Right cardiac atrium (tissue), 5 donors: Measurements from ENCODE around the gene MZT1. TPM values are rescaled to one million over a fixed set of nuclear protein-coding genes. Genes with fewer than 3 reads are reported as not detected.
A peak's percentile ranks its signal among the peaks of the same experiment; 100 is the strongest.

Experiments used
- ATAC-seq, 2 donors: fragments of 200-7000 bp; cut with Tn5 transposase; one replicate each; pipeline versions ENCODE4 v1.8.0 to v1.9.1; 2020; ENCODE audit warnings: moderate library complexity in 2 of 2, mild to moderate bottlenecking in 1 of 2
- DNase-seq, 3 donors: peaks; one replicate each; pipeline ENCODE4 v3.0.0-alpha.2; 2020
- H3K27ac ChIP-seq: one replicate; pipeline ENCODE4 v1.5.1; 2013; ENCODE audit warnings: mild to moderate bottlenecking, low read length, control low read depth, moderate library complexity
- H3K27me3 ChIP-seq: one replicate; pipeline ENCODE4 v1.6.1; 2013; ENCODE audit not compliant: control insufficient read depth, insufficient read depth
- H3K4me1 ChIP-seq: one replicate; pipeline ENCODE4 v1.6.1; 2013; ENCODE audit warnings: low read length; ENCODE audit not compliant: control insufficient read depth, insufficient read depth
- H3K4me3 ChIP-seq: one replicate; pipeline ENCODE4 v1.5.1; 2013; ENCODE audit warnings: low read length, control low read depth
- H3K9me3 ChIP-seq: one replicate; pipeline ENCODE4 v1.6.1; 2013; ENCODE audit warnings: low read length; ENCODE audit not compliant: control insufficient read depth
- WGBS: extraction: QIAGEN DNeasy Blood & Tissue Kit; methylation state at CpG from one replicate; pipeline ENCODE4 v1.1.7; 2013; 5-methylcytosine and 5-hydroxymethylcytosine counted together
- intact Hi-C, 4 donors: fragments of 100-400 bp; cut with DNase I; formaldehyde crosslinking; loops; one replicate each; pipeline versions ENCODE4 v1.11.0 to v1.14.0; 2022 to 2023
- long read RNA-seq, 4 donors: library from polyadenylated mRNA; unstranded; transcript quantifications; one replicate each; pipeline ENCODE4 v2.0.0, GENCODE V29; 2020 to 2021
- polyA plus RNA-seq: library from polyadenylated mRNA; stranded (reverse); fragments of 200-250 nt; gene quantifications from one replicate; pipeline ENCODE4 v1.2.3, GENCODE V29; 2013
- total RNA-seq, 4 donors: library from RNA; stranded (reverse); fragmentation: NEBNext Ultra II Directional; extraction: Animal tissue kit (Norgen Biotek cat#: 25700); gene quantifications; one replicate each; pipeline ENCODE4 v1.2.1, GENCODE V29; 2021
- donor health status: healthy with polysubstance abuse.
- donor health status: DM: no; HTN: yes; CAD: no.
- donor health status: DM: no; HTN: no; CAD: no.
- donor health status: DM: no; HTN: yes; CAD: no; lungs with severe emphysema.
- donor health status: DM: yes; HTN: yes; CAD: no.

Gene MZT1, protein sequence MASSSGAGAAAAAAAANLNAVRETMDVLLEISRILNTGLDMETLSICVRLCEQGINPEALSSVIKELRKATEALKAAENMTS
- 1 to 10 TPM; 6.6 to 8.2 (median 7.4) TPM for total RNA-seq
- 7.5 TPM for polyA plus RNA-seq
- long read RNA-seq, donor 1, transcript MZT1-201 (3 exons, 2,299 nt): major isoform, 33 of 33 reads
- long read RNA-seq, donor 1, partial matches to known transcripts: 0 of 33 reads
- long read RNA-seq, donor 1, other reads (novel, unspliced or antisense): 0 of 33 reads
- long read RNA-seq, donor 2, transcript MZT1-201 (3 exons, 2,299 nt): major isoform, 13 of 14 reads
- long read RNA-seq, donor 2, partial matches to known transcripts: 1 of 14 reads
- long read RNA-seq, donor 2, other reads (novel, unspliced or antisense): 0 of 14 reads
- long read RNA-seq, donor 3, transcript MZT1-201 (3 exons, 2,299 nt): major isoform, 90 of 92 reads
- long read RNA-seq, donor 3, partial matches to known transcripts: 2 of 92 reads
- long read RNA-seq, donor 3, other reads (novel, unspliced or antisense): 0 of 92 reads
- long read RNA-seq, donor 4, transcript MZT1-201 (3 exons, 2,299 nt): major isoform, 15 of 15 reads
- long read RNA-seq, donor 4, partial matches to known transcripts: 0 of 15 reads
- long read RNA-seq, donor 4, other reads (novel, unspliced or antisense): 0 of 15 reads

GRCh38 chr13:72727417-72728289 lies at the start of gene MZT1, which contains the start of gene BORA:
Gene MZT1, minus strand, starts transcription at chr13:72727629. Its CDS starts 27 bp downstream, at chr13:72727602.
Gene BORA, plus strand, starts transcription at chr13:72727923. Its CDS starts 1,018 bp downstream, at chr13:72728941.
- under 1% methylated on average over 71 of the region's 71 CpGs for WGBS
- Histone ChIP-seq H3K4me1 (peaks cover 2% of the 10 kb centered on the region), H3K4me3 (peak within 1 kb of the TSS; percentile 79), H3K9me3 (no peaks in the 10 kb centered on the region), H3K27ac (peak within 1 kb of the TSS; percentile 41), H3K27me3 (no peaks in the 10 kb centered on the region)
- intact Hi-C loops: no loop called here
- peak; percentile 97 to 98 (median 98) for DNase-seq
- ATAC-seq: peak; percentile 100

- ATAC-seq: no peak
- no peak overlapping the region for H3K27ac ChIP-seq
- intact Hi-C loops: no loop called here
- peaks cover 1% of the 10 kb centered on the region for H3K4me1 ChIP-seq
- 84% methylated on average over 2 of the region's 2 CpGs for WGBS
- H3K9me3 ChIP-seq: no peaks in the 10 kb centered on the region
- no peaks in the 10 kb centered on the region for H3K27me3 ChIP-seq
- H3K4me3 ChIP-seq: no peak overlapping the region
- DNase-seq: no peak
These were observed 46.6 kb upstream of the MZT1 start for GRCh38 chr13:72774019-72774418.

DNA sequence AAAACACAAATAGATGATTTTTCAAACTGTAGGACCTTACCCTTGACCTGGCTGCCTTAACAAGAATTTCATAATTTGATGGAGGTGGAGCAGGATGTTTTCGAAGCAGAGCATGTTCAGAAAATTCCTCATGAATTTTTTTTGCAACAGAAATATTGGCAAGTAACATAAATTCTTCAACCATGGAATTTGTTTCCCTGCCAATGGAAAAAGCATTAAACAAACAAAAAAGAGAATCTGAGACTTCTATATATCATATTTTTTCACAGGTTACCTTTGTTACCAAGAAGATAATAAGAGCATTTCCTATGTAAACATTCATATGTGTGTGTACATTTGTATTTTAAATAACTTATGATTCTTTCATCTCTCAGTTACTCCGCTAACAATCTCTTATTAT lies 36.0 kb upstream of the MZT1 start:
- intact Hi-C loops: no loop called here
- ATAC-seq: no peak
- DNase-seq: no peak
- Histone ChIP-seq H3K4me1 (no peaks in the 10 kb centered on the region), H3K9me3 (no peaks in the 10 kb centered on the region), H3K27ac (no peak overlapping the region), H3K27me3 (no peaks in the 10 kb centered on the region), H3K4me3 (no peak overlapping the region)
- 75% methylated on average over 2 of the region's 2 CpGs for WGBS

- no peak for ATAC-seq
- no peaks in the 10 kb centered on the region for H3K4me1 ChIP-seq
- H3K9me3 ChIP-seq: no peaks in the 10 kb centered on the region
- H3K27ac ChIP-seq: no peak overlapping the region
- WGBS: 94% methylated on average over 3 of the region's 3 CpGs
- H3K27me3 ChIP-seq: no peaks in the 10 kb centered on the region
- DNase-seq: no peak
- intact Hi-C loops: no loop called here
- no peak overlapping the region for H3K4me3 ChIP-seq
These were observed 32.8 kb upstream of the MZT1 start for GRCh38 chr13:72760189-72760588.

DNA sequence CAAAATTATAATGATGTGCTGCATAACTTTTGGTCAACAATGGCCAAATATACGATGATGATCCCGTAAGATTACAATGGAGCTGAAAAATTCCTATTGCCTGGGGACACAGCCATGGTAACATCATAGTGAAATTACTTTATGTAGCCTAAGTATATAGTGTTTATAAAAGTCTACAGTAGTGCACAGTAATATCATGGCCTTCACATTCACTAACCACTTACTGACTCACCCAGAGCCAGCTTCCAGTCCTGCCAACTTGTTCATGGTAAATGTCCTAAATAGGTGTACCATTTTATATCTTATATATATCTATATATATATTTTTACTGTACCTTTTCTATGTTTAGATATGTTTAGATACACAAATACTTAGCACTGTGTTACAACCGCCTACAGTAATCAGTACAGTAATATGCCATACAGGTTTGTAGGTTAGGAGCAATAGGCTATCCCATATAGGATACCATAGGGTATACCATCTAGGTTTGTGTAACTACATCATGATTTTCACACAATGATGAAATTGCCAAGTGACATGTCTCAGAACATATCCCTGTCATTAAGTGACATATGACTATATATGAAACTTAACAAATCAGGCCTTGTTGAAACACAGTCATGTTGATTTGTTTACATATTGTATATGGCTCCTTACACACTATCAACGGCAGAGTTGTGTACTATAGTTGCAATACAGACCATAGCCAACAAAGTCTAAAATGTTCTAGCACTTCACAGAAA lies 30.5 kb upstream of the MZT1 start:
- no peaks in the 10 kb centered on the region for H3K27me3 ChIP-seq
- H3K4me3 ChIP-seq: no peak overlapping the region
- H3K9me3 ChIP-seq: no peaks in the 10 kb centered on the region
- WGBS: 71% methylated on average over 4 of the region's 4 CpGs
- H3K27ac ChIP-seq: no peak overlapping the region
- no peak for ATAC-seq
- no peak for DNase-seq
- intact Hi-C loops: no loop called here
- H3K4me1 ChIP-seq: no peaks in the 10 kb centered on the region

DNA sequence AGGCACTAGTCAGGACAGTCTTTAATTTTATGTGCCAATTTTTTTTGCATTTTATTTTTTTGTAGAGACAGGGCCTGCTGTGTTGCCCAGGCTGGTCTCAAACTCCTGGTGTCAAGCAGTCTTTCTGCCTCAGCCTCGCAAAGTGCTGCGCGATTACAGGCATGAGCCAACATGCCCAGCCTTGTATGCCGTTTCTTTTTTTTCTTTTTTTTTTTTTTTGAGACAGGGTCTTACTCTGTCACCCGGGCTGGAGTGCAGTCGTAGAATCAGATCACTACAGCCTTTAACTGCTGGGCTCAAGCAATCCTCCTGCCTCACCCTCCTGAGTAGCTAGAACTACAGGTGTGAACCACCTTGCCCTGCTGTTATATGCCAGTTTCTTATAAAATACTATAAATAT lies 26.7 kb upstream of the MZT1 start:
- Histone ChIP-seq H3K4me1 (no peaks in the 10 kb centered on the region), H3K4me3 (no peak overlapping the region), H3K27me3 (no peaks in the 10 kb centered on the region), H3K27ac (no peak overlapping the region), H3K9me3 (no peaks in the 10 kb centered on the region)
- intact Hi-C loops: no loop called here
- DNase-seq (no peak), ATAC-seq (no peak)
- 89% methylated on average over 6 of the region's 6 CpGs for WGBS

DNA sequence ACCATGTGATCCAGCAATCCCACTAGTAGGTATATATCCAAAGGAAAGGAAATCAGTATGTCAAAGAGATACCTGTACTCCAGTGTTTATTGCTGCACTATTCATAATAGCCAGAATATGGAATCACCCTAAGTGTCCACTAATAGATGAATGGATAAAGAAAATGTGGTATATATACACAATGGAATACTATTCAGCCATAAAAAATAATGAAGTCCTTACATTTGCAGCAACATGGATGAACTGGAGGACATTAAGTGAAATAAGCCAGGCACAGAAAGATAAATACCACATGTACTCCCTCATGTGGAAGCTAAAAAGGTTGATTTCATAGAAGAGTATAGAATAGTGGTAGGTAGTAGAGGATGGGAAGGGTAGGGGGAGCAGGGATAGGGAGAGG lies 23.8 kb upstream of the MZT1 start:
- H3K27ac ChIP-seq: no peak overlapping the region
- H3K9me3 ChIP-seq: no peaks in the 10 kb centered on the region
- DNase-seq (no peak), ATAC-seq (no peak)
- no peak overlapping the region for H3K4me3 ChIP-seq
- H3K4me1 ChIP-seq: no peaks in the 10 kb centered on the region
- no peaks in the 10 kb centered on the region for H3K27me3 ChIP-seq
- intact Hi-C loops: no loop called here

DNA sequence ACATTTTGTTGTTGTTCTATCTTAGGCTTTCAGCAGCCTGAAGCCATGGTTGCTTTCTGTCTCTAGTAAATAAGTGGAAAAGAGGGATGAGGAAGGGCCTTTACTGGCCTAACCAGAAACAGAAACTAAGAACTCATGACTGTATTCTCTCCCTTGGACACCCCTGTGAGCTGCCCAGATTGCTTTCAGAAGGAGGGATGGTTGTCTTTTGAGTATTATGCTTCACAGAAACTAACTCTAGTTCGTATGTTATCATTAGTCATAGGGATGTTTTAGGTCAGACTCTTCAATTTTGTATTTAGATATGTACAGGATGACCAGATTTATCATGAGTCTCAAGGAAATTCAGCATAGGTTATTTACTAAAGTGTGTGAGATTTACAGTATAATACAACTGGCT lies 17.8 kb upstream of the MZT1 start:
- Histone ChIP-seq H3K27me3 (no peaks in the 10 kb centered on the region), H3K4me3 (no peak overlapping the region), H3K4me1 (no peaks in the 10 kb centered on the region), H3K9me3 (no peaks in the 10 kb centered on the region), H3K27ac (no peak overlapping the region)
- WGBS: 81% methylated on average over 1 of the region's 1 CpG
- intact Hi-C loops: no loop called here
- ATAC-seq (no peak), DNase-seq (no peak)

- no peaks in the 10 kb centered on the region for H3K9me3 ChIP-seq
- no peak for DNase-seq
- no peak overlapping the region for H3K4me3 ChIP-seq
- H3K27me3 ChIP-seq: no peaks in the 10 kb centered on the region
- no peak overlapping the region for H3K27ac ChIP-seq
- intact Hi-C loops: no loop called here
- no peaks in the 10 kb centered on the region for H3K4me1 ChIP-seq
- WGBS: 82% methylated on average over 1 of the region's 1 CpG
- ATAC-seq: no peak
These were observed 12.6 kb upstream of the MZT1 start for GRCh38 chr13:72740015-72740414.

- Histone ChIP-seq H3K27me3 (no peaks in the 10 kb centered on the region), H3K27ac (no peak overlapping the region), H3K4me3 (no peak overlapping the region), H3K9me3 (no peaks in the 10 kb centered on the region), H3K4me1 (no peaks in the 10 kb centered on the region)
- intact Hi-C loops: no loop called here
- WGBS: 94% methylated on average over 3 of the region's 3 CpGs
- DNase-seq: no peak
- no peak for ATAC-seq
These were observed 9.6 kb upstream of the MZT1 start for GRCh38 chr13:72737033-72737432.
